GM10266 (cell line): ENCODE measurements around the gene PRKG1.

Experiments
- DNase-seq: peaks from one replicate; pipeline ENCODE4 v3.0.0; 2012; ENCODE audit errors: extremely low spot score
- TF ChIP-seq, protein P1 (sequence below): IDR thresholded peaks from 2 replicates; pipeline ENCODE4 v1.5.1; 2012; ENCODE audit warnings: mild to moderate bottlenecking, low read depth; ENCODE audit not compliant: control insufficient read depth, insufficient read depth; ENCODE audit errors: missing control alignments

PRKG1 gene

GRCh38 chr10:52043811-52044210 is 969.5 kb downstream of the PRKG1 start:
- DNase-seq = no peak
- TF ChIP-seq, protein P1, sequence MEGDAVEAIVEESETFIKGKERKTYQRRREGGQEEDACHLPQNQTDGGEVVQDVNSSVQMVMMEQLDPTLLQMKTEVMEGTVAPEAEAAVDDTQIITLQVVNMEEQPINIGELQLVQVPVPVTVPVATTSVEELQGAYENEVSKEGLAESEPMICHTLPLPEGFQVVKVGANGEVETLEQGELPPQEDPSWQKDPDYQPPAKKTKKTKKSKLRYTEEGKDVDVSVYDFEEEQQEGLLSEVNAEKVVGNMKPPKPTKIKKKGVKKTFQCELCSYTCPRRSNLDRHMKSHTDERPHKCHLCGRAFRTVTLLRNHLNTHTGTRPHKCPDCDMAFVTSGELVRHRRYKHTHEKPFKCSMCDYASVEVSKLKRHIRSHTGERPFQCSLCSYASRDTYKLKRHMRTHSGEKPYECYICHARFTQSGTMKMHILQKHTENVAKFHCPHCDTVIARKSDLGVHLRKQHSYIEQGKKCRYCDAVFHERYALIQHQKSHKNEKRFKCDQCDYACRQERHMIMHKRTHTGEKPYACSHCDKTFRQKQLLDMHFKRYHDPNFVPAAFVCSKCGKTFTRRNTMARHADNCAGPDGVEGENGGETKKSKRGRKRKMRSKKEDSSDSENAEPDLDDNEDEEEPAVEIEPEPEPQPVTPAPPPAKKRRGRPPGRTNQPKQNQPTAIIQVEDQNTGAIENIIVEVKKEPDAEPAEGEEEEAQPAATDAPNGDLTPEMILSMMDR = no peak

GRCh38 chr10:52048051-52048450 is 973.8 kb downstream of the PRKG1 start:
- TF ChIP-seq, protein P1 = no peak
- DNase-seq = no peak

- no peak for DNase-seq
- TF ChIP-seq, protein P1 = no peak
Measured at GRCh38 chr10:52050429-52051047, 976.3 kb downstream of the PRKG1 start.

- no peak for DNase-seq
- TF ChIP-seq, protein P1 = no peak
Measured at GRCh38 chr10:52053497-52053896, 979.2 kb downstream of the PRKG1 start.

GRCh38 chr10:52056291-52056690 is 982.0 kb downstream of the PRKG1 start:
- no peak for DNase-seq
- TF ChIP-seq, protein P1 = no peak

- DNase-seq = no peak
- TF ChIP-seq, protein P1 = no peak
Measured at GRCh38 chr10:52059089-52059488, 984.8 kb downstream of the PRKG1 start.

- TF ChIP-seq, protein P1 = no peak
- no peak for DNase-seq
Measured at GRCh38 chr10:52063159-52063558, 988.9 kb downstream of the PRKG1 start.
